DOHH2 (cell line): ENCODE measurements around the gene NAB2.
"Not testable (repeated sequence)": the region's sequence is repeated elsewhere in the genome, so short reads cannot be mapped to it uniquely, and the experiment has no call there.

Experiments used
- H3F3A ChIP-seq: fragments of 200-600 bp; sonication (generic), shearing (Covaris generic); 2 replicates; pipeline ENCODE4 v1.6.0; 2016; ENCODE audit warnings: antibody characterized with exemption, mild to moderate bottlenecking; ENCODE audit not compliant: control insufficient read depth, insufficient read depth
- H3K27ac ChIP-seq: fragments of 200-600 bp; sonication (generic); 2 replicates; pipeline ENCODE4 v1.5.1; 2014; ENCODE audit warnings: low read depth, mild to moderate bottlenecking, low read length, moderate library complexity
- H3K27me3 ChIP-seq: fragments of 200-600 bp; sonication (generic); 2 replicates; pipeline ENCODE4 v1.6.1; 2014; ENCODE audit warnings: mild to moderate bottlenecking, low read length, mixed read lengths; ENCODE audit not compliant: control insufficient read depth
- H3K36me3 ChIP-seq: fragments of 200-600 bp; sonication (generic); 2 replicates; pipeline ENCODE4 v1.6.1; 2014; ENCODE audit warnings: mild to moderate bottlenecking, low read length, moderate library complexity, mixed read lengths; ENCODE audit not compliant: control insufficient read depth
- H3K4me1 ChIP-seq: fragments of 200-600 bp; sonication (generic); 2 replicates; pipeline ENCODE4 v1.6.1; 2014; ENCODE audit warnings: mild to moderate bottlenecking, low read length, mixed read lengths; ENCODE audit not compliant: control insufficient read depth
- H3K4me2 ChIP-seq: fragments of 200-600 bp; sonication (generic); 2 replicates; pipeline ENCODE4 v1.6.0; 2014; ENCODE audit warnings: mild to moderate bottlenecking, low read length, moderate library complexity
- H3K4me3 ChIP-seq: fragments of 200-600 bp; sonication (generic); 2 replicates; pipeline ENCODE4 v1.5.1; 2014; ENCODE audit warnings: mild to moderate bottlenecking, low read length, mixed read lengths
- H3K79me2 ChIP-seq: fragments of 200-600 bp; sonication (generic); 2 replicates; pipeline ENCODE4 v1.6.1; 2014; ENCODE audit warnings: mild to moderate bottlenecking, low read length, mixed read lengths; ENCODE audit not compliant: control insufficient read depth
- H3K9me2 ChIP-seq: fragments of 200-600 bp; sonication (generic); replicated peaks from 2 replicates; pipeline ENCODE4 v1.6.1; 2014; ENCODE audit warnings: mild to moderate bottlenecking, low read length, mixed read lengths; ENCODE audit not compliant: control insufficient read depth
- H3K9me3 ChIP-seq: fragments of 200-600 bp; sonication (generic); 2 replicates; pipeline ENCODE4 v1.6.1; 2014; ENCODE audit warnings: antibody characterized with exemption, low read length, mixed read lengths; ENCODE audit not compliant: control insufficient read depth, insufficient read depth
- H4K20me1 ChIP-seq: fragments of 200-600 bp; sonication (generic); 2 replicates; pipeline ENCODE4 v1.6.0; 2014; ENCODE audit warnings: low read depth, mild to moderate bottlenecking, antibody characterized with exemption, low read length, moderate library complexity; ENCODE audit not compliant: control insufficient read depth, insufficient read depth
- EZH2phosphoT487 ChIP-seq: fragments of 200-600 bp; sonication (generic); IDR thresholded peaks from 2 replicates; pipeline ENCODE4 v1.6.1; 2017; ENCODE audit warnings: borderline replicate concordance, mild to moderate bottlenecking, antibody characterized with exemption, low read length, moderate library complexity, mixed read lengths
- TF ChIP-seq, protein P1 (sequence below): fragments of 200-600 bp; sonication (generic); IDR thresholded peaks from one replicate; pipeline ENCODE4 v1.5.1; 2014; ENCODE audit warnings: antibody characterized with exemption, mild to moderate bottlenecking, low read depth, low read length; ENCODE audit not compliant: poor library complexity, severe bottlenecking

Gene NAB2

DNA sequence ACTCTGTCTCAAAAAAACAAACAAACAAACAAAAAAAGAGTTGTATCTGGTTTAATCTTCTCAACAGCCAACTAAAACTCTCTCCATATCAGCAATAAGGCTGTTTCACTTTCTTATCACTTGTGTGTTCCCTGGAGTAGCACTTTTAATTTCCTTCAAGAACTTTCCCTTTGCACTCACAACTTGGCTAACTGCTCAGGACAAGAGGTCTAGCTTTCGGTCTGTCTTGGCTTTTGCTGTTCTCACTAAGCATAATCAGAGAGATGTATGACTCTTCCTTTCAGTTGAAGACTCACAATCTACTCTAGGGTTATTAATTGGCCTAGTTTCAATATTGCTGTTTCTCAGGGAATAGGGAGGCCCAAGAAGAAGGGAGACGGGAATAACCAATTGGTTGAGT, 22.7 kb upstream of the NAB2 start:
- TF ChIP-seq, protein P1, sequence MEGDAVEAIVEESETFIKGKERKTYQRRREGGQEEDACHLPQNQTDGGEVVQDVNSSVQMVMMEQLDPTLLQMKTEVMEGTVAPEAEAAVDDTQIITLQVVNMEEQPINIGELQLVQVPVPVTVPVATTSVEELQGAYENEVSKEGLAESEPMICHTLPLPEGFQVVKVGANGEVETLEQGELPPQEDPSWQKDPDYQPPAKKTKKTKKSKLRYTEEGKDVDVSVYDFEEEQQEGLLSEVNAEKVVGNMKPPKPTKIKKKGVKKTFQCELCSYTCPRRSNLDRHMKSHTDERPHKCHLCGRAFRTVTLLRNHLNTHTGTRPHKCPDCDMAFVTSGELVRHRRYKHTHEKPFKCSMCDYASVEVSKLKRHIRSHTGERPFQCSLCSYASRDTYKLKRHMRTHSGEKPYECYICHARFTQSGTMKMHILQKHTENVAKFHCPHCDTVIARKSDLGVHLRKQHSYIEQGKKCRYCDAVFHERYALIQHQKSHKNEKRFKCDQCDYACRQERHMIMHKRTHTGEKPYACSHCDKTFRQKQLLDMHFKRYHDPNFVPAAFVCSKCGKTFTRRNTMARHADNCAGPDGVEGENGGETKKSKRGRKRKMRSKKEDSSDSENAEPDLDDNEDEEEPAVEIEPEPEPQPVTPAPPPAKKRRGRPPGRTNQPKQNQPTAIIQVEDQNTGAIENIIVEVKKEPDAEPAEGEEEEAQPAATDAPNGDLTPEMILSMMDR = no peak
- no peak for TF ChIP-seq EZH2phosphoT487
- Histone ChIP-seq H3K9me2 (no peaks in the 10 kb centered on the region), H3K9me3 (no peaks in the 10 kb centered on the region), H3K36me3 (peaks cover 84% of the 10 kb centered on the region), H3K79me2 (peaks cover 33% of the 10 kb centered on the region), H3K4me3 (no peak overlapping the region), H3K27ac (no peak overlapping the region), H3K4me2 (no peak overlapping the region), H3F3A (peaks cover 40% of the 10 kb centered on the region), H3K27me3 (no peaks in the 10 kb centered on the region), H4K20me1 (peaks cover 4% of the 10 kb centered on the region; the same call in 1 of the 2 replicates), H3K4me1 (peaks cover 56% of the 10 kb centered on the region)

DNA sequence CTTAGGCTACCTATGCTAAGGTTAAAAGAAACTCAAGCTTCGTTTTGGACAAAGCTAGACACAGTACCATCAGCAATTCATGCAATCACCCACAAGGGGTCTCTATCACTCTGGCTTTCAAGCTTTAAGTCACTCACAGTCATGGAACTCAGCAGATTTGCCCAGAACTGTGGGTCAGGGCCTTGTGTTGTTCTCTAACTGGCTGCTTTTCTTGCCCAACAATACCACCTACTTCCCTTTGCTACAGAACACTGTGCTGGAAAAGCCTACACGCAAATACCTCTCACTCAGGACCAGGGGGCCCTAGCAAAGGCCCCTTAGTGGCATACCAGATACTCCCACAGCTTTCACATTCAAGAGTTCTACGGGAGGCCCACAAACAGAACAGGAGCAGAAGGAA, 19.4 kb upstream of the NAB2 start:
- no peaks in the 10 kb centered on the region for H3K27me3 ChIP-seq
- H3K27ac ChIP-seq = peak overlapping the region; percentile 22
- peak overlapping the region; percentile 34 for H3K4me2 ChIP-seq

DNA sequence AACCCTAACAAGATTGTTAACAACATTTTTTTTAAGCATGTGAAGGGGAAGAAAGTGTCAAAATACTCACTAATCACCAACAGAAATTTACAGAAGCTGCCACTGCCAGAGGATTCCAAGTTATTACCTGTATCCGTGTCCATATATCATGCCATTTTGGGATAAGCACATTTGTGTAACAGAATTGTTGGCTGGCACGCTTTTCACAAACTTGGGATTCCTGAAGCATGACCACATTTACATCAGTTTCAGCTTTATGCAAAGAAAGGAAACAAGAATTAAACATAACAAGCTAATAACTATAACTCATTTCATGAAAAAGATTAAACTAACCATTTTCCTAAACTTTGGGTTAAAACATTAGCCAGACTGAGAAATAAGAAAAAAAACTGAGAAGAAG, 16.3 kb upstream of the NAB2 start:
- H3K9me2 ChIP-seq = no peaks in the 10 kb centered on the region
- peaks cover 4% of the 10 kb centered on the region; the same call in 1 of the 2 replicates for H4K20me1 ChIP-seq
- peaks cover 85% of the 10 kb centered on the region for H3K79me2 ChIP-seq
- peak overlapping the region; percentile 54 for H3K27ac ChIP-seq
- H3K9me3 ChIP-seq = no peaks in the 10 kb centered on the region
- H3K4me1 ChIP-seq = peaks cover 67% of the 10 kb centered on the region
- H3F3A ChIP-seq = peaks cover 26% of the 10 kb centered on the region
- H3K36me3 ChIP-seq = peaks cover 73% of the 10 kb centered on the region
- H3K4me3 ChIP-seq = peak overlapping the region; percentile 57
- H3K27me3 ChIP-seq = no peaks in the 10 kb centered on the region
- no peak for TF ChIP-seq EZH2phosphoT487
- TF ChIP-seq, protein P1 = no peak
- peak overlapping the region; percentile 63 for H3K4me2 ChIP-seq

More for the DNA sequence above, 19.4 kb upstream of the NAB2 start:
- TF ChIP-seq, protein P1 = peak; percentile 87
- no peak for TF ChIP-seq EZH2phosphoT487
- Histone ChIP-seq H3K9me2 (no peaks in the 10 kb centered on the region), H4K20me1 (peaks cover 4% of the 10 kb centered on the region; the same call in 1 of the 2 replicates), H3K36me3 (peaks cover 80% of the 10 kb centered on the region), H3K79me2 (peaks cover 62% of the 10 kb centered on the region), H3F3A (peaks cover 36% of the 10 kb centered on the region), H3K9me3 (no peaks in the 10 kb centered on the region), H3K4me1 (peaks cover 71% of the 10 kb centered on the region), H3K4me3 (0 out of 2 replicates have a peak overlapping the region, but pooled peaks have one; percentile 16)

DNA sequence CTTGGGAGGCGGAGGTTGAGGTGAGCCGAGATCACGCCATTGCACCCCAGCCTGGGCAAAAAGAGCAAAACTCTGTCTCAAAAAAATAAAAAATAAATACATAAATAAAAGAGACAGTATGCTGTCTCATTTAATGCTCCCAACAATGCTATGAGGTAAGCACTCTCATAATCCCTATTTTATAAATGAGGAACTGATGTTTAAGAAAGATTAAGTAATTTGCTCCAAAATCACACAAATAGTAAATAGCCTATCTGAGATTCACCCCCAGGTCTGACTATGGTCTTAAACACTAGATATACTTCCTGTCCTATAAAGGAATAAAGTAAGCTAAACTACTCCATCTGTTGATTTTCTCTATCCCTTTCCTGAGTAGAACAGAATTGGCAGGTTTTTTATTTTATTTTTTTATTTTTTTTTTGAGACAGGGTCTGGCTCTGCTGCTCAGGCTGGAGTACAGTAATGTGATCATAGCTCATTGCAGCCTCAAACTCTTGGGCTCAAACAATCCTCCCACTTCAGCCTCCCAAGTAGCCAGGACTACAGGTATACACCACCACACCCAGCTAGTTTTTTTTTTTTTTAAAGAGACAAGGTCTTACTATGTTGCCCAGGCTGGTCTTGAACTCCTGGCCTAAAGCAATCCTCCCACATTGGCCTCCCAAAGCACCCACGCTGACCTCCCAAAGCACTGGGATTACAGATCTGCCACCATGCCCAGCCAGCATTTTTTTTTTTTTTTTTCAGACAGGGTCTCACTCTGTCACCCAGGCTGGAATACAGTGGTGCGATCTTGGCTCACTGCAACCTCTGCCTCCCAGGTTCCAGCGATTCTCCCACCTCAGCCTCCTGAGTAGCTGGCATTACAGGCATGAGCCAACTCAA, 15.1 kb upstream of the NAB2 start:
- not testable (repeated sequence) for H3K9me2 ChIP-seq, H3K9me3 ChIP-seq, H3K27me3 ChIP-seq, H4K20me1 ChIP-seq
- H3K79me2 ChIP-seq = peaks cover 86% of the 10 kb centered on the region
- peaks cover 67% of the 10 kb centered on the region for H3K4me1 ChIP-seq
- peak overlapping the region; percentile 63 for H3K4me2 ChIP-seq
- H3K27ac ChIP-seq = peak overlapping the region; percentile 54; the same call in 1 of the 2 replicates
- H3K36me3 ChIP-seq = peaks cover 68% of the 10 kb centered on the region
- peaks cover 26% of the 10 kb centered on the region for H3F3A ChIP-seq
- peak overlapping the region; percentile 57; the same call in 1 of the 2 replicates for H3K4me3 ChIP-seq
